K562 (cell line): Measurements from ENCODE around the gene VWA7. TPM values are rescaled to one million over a fixed set of nuclear protein-coding genes. Genes with fewer than 3 reads are reported as not detected.
A peak's percentile ranks its signal among the peaks of the same experiment; 100 is the strongest.

Experiments
- ARNT ChIP-seq, 2 experiments: fragments of 450-650 bp; IDR thresholded peaks; 2 replicates each; pipeline ENCODE4 v1.6.1; 2016; ENCODE audit warnings: mild to moderate bottlenecking in 1 of 2
- BRF1 ChIP-seq: IDR thresholded peaks from 3 replicates; pipeline ENCODE4 v1.6.1; 2011; ENCODE audit warnings: borderline replicate concordance, mild to moderate bottlenecking; ENCODE audit not compliant: insufficient read length; ENCODE audit errors: extremely low read depth
- CHD1 ChIP-seq: fragments of 200-600 bp; sonication (generic); IDR thresholded peaks from one replicate; pipeline ENCODE4 v1.6.1; 2012; ENCODE audit warnings: mild to moderate bottlenecking, moderate library complexity, low read length, inconsistent platforms
- CREB5 ChIP-seq: fragments of 250-450 bp; sonication (Bioruptor Pico); IDR thresholded peaks from 2 replicates; pipeline ENCODE4 v1.5.0; 2020; ENCODE audit warnings: mild to moderate bottlenecking
- CUX1 ChIP-seq: fragments of 200-800 bp; sonication (Bioruptor generic); IDR thresholded peaks from 2 replicates; pipeline ENCODE4 v1.6.1; 2016; ENCODE audit warnings: missing genetic modification characterization, missing compliant biosample characterization
- DEAF1 ChIP-seq: fragments of 450-650 bp; formaldehyde crosslinking; IDR thresholded peaks from 2 replicates; pipeline ENCODE4 v1.4.0; 2020; ENCODE audit warnings: mild to moderate bottlenecking, moderate library complexity
- DIDO1 ChIP-seq: fragments of 450-650 bp; IDR thresholded peaks from 2 replicates; pipeline ENCODE4 v1.6.1; 2016; ENCODE audit warnings: low read depth, missing biosample characterization, missing genetic modification characterization
- JUND ChIP-seq, 2 experiments: IDR thresholded peaks; 2 replicates in 1 of 2; 3 replicates in 1 of 2; pipeline ENCODE4 v1.6.1; 2011; ENCODE audit warnings: borderline replicate concordance in 2 of 2, low read depth in 2 of 2, low read length in 2 of 2, improper control_type of control experiment in 1 of 2, missing biosample characterization in 1 of 2, missing genetic modification characterization in 1 of 2, missing genetic modification reagents in 1 of 2
- LARP7 ChIP-seq: fragments of 450-650 bp; IDR thresholded peaks from 2 replicates; pipeline ENCODE4 v1.6.1; 2016
- PTRF ChIP-seq: fragments of 450-650 bp; IDR thresholded peaks from 2 replicates; pipeline ENCODE4 v1.6.1; 2016; ENCODE audit warnings: mild to moderate bottlenecking, missing genetic modification characterization, missing compliant biosample characterization
- SAP30 ChIP-seq: fragments of 200-600 bp; sonication (generic); IDR thresholded peaks from 2 replicates; pipeline ENCODE4 v1.6.1; 2012; ENCODE audit warnings: borderline replicate concordance, low read depth, mild to moderate bottlenecking, moderate library complexity, low read length, control low read depth, inconsistent platforms; ENCODE audit not compliant: insufficient read depth, poor library complexity, severe bottlenecking
- THRB ChIP-seq: fragments of 450-650 bp; formaldehyde crosslinking; conservative IDR thresholded peaks from 2 replicates; pipeline ENCODE4 v1.4.0; 2022; ENCODE audit warnings: mild to moderate bottlenecking, missing genetic modification characterization
- WHSC1 ChIP-seq: IDR thresholded peaks from one replicate; pipeline ENCODE4 v1.6.1; 2012; ENCODE audit warnings: low read length, control low read depth, inconsistent platforms
- ZBTB26 ChIP-seq: fragments of 450-650 bp; formaldehyde crosslinking; IDR thresholded peaks from 2 replicates; pipeline ENCODE4 v1.4.0; 2022; ENCODE audit warnings: missing genetic modification characterization
- ZC3H4 ChIP-seq: sonication (generic); formaldehyde crosslinking; IDR thresholded peaks from 2 replicates; pipeline ENCODE4 v1.9.0; 2021; ENCODE audit warnings: missing genetic modification reagents, borderline replicate concordance
- polyA plus RNA-seq, 8 experiments: library from polyadenylated mRNA; depleted of rRNA in 4 of 8; stranded (reverse) in 5 of 8; unstranded in 3 of 8; fragments of >200 nt; fragmentation: Nextera tagmentation in 2 of 8; fragmentation: Illumina TruSeq in 1 of 8; extraction: Ambion mirVana in 2 of 8; extraction: Trizol in 1 of 8; gene quantifications; 2 replicates each; pipeline versions ENCODE4 v1.2.1 to v1.2.3, GENCODE V29; 2011 to 2014; ENCODE audit warnings: inconsistent platforms in 1 of 8, missing spikeins in 1 of 8
- total RNA-seq, 7 experiments: library from RNA; depleted of rRNA in 6 of 7; stranded (reverse); fragments of >200 nt in 6 of 7; fragmentation: Illumina TruSeq in 2 of 7; extraction: Trizol in 2 of 7; gene quantifications; 2 replicates each; pipeline versions ENCODE4 v1.2.1 to v1.2.3, GENCODE V29; 2011 to 2021; ENCODE audit warnings: low replicate concordance in 1 of 7

The VWA7 gene
- total and polyA plus RNA-seq, 9 of the 15 experiments (the other 6 are each of a cell fraction or from before 2014, with no cell fraction given), result 0.18 to 2.9 (median 0.95) TPM

- TF ChIP-seq DEAF1 (no peak), JUND (IDR thresholded peaks at IDR 0.05; ENCODE audit: borderline replicate concordance, low read depth, low read length) (no peak), JUND (tag; IDR thresholded peaks at IDR 0.05; ENCODE audit: borderline replicate concordance, low read depth, low read length) (no peak), CUX1 (CRISPR knock-in tag) (no peak), LARP7 (no peak), ZC3H4 (CRISPR knock-in tag) (peak; percentile 30; the same call in 1 of the 2 replicates), PTRF (no peak), ARNT (IDR thresholded peaks at IDR 0.05) (no peak), THRB (CRISPR knock-in tag) (no peak), DIDO1 (tag) (no peak), CHD1 (no peak), BRF1 (no peak), CREB5 (CRISPR knock-in tag) (no peak), ZBTB26 (CRISPR knock-in tag) (no peak), SAP30 (no peak), WHSC1 (no peak)
These were observed 1.3 kb downstream of the VWA7 start (continued) for GRCh38 chr6:31775633-31776484.
